H54 (cell line): ENCODE data around the gene INSC.

Experiments used
- DNase-seq: peaks from one replicate; pipeline ENCODE4 v3.0.0; 2011; ENCODE audit warnings: low spot score, mixed read lengths; ENCODE audit not compliant: insufficient read length
- FAIRE-seq: peaks from 3 replicates; lab custom pipeline; 2011; peaks lifted over from hg19 to GRCh38; lab: Jason Lieb, UNC
- POLR2A ChIP-seq: IDR thresholded peaks from 2 replicates; pipeline ENCODE4 v1.6.1; 2011; ENCODE audit warnings: low read depth, mild to moderate bottlenecking, low read length

The INSC gene

GRCh38 chr11:15175831-15176230 is 61.1 kb downstream of the INSC start:
- FAIRE-seq (no peak), DNase-seq (no peak)
- TF ChIP-seq POLR2A = no peak

GRCh38 chr11:15176646-15177163 is 62.0 kb downstream of the INSC start:
- DNase-seq = no peak
- TF ChIP-seq POLR2A = no peak
- FAIRE-seq = no peak

GRCh38 chr11:15177491-15177890 is 62.8 kb downstream of the INSC start:
- FAIRE-seq (no peak), DNase-seq (no peak)

GRCh38 chr11:15178214-15178613 is 63.5 kb downstream of the INSC start:
- no peak for TF ChIP-seq POLR2A
- FAIRE-seq (no peak), DNase-seq (no peak)

More at GRCh38 chr11:15177491-15177890, 62.8 kb downstream of the INSC start:
- TF ChIP-seq POLR2A = no peak

- TF ChIP-seq POLR2A = no peak
- no peak for FAIRE-seq
- no peak for DNase-seq
Observed at GRCh38 chr11:15179167-15179566, 64.4 kb downstream of the INSC start.

- TF ChIP-seq POLR2A = no peak
- no peak for FAIRE-seq
- no peak for DNase-seq
Observed at GRCh38 chr11:15180212-15180792, 65.6 kb downstream of the INSC start.

GRCh38 chr11:15182372-15182771 is 67.6 kb downstream of the INSC start:
- no peak for TF ChIP-seq POLR2A
- no peak for FAIRE-seq
- no peak for DNase-seq

- FAIRE-seq (no peak), DNase-seq (no peak)
- TF ChIP-seq POLR2A = no peak
Observed at GRCh38 chr11:15185021-15185420, 70.3 kb downstream of the INSC start.

- FAIRE-seq (no peak), DNase-seq (no peak)
- no peak for TF ChIP-seq POLR2A
Observed at GRCh38 chr11:15186146-15186545, 71.4 kb downstream of the INSC start.

GRCh38 chr11:15189189-15189588 is 74.5 kb downstream of the INSC start:
- no peak for TF ChIP-seq POLR2A
- DNase-seq (no peak), FAIRE-seq (no peak)

GRCh38 chr11:15189641-15190365 is 75.1 kb downstream of the INSC start:
- FAIRE-seq (no peak), DNase-seq (no peak)
- TF ChIP-seq POLR2A = no peak

- DNase-seq (no peak), FAIRE-seq (no peak)
- TF ChIP-seq POLR2A = no peak
Observed at GRCh38 chr11:15190611-15191010, 75.9 kb downstream of the INSC start.

GRCh38 chr11:15192005-15192556 is 77.4 kb downstream of the INSC start:
- DNase-seq (no peak), FAIRE-seq (no peak)
- no peak for TF ChIP-seq POLR2A

GRCh38 chr11:15194671-15195415 is 80.1 kb downstream of the INSC start:
- no peak for TF ChIP-seq POLR2A
- DNase-seq = no peak
- no peak for FAIRE-seq
